ENCODE data around the gene ARID1B. TPM values are rescaled to one million over a fixed set of nuclear protein-coding genes. Genes with fewer than 3 reads are reported as not detected.

ARID1B gene
- total RNA-seq, 1 experiment from 2014 or later, result 35.6 TPM

GRCh38 chr6:156762547-156762946 lies 14.6 kb upstream of the ARID1B start:
- intact Hi-C loops (cut with micrococcal nuclease), result no loop called here
- H3K79me2 ChIP-seq (ENCODE audit: insufficient read depth, low read length), result no peaks in the 10 kb centered on the region
- BruUV-seq (replicated peaks), result no TSS peak
- ChIA-PET RAD21 (ENCODE audit: low non-redundant PET in 1 of 2, low total read pairs in 2 of 2, uncharacterized antibody in 2 of 2, unreplicated experiment in 2 of 2) (no interaction called here), POLR2A (no interaction called here), CTCF (interaction anchor here (1.2 kb wide), 1 partner anchor 11 kb away, joined by 3 read pairs; no protein-coding TSS in a partner anchor)
- no peaks in the 10 kb centered on the region for H3K27me3 ChIP-seq (ENCODE audit: insufficient read depth, low read length)
- H3K9ac ChIP-seq (ENCODE audit: low read length), result no peak overlapping the region
- no peak for ATAC-seq
- no peak overlapping the region for H2AFZ ChIP-seq (ENCODE audit: low read depth, low read length, poor library complexity, severe bottlenecking)
- H4K20me1 ChIP-seq (ENCODE audit: insufficient read depth), result no peaks in the 10 kb centered on the region
- no peak for DNase-seq (ENCODE audit: low read depth, low spot score)
- H3K4me1 ChIP-seq (ENCODE audit: control insufficient read depth in 1 of 2, insufficient read depth in 2 of 2, low read length in 2 of 2), result no peaks in the 10 kb centered on the region
- H3K4me2 ChIP-seq (ENCODE audit: low read length), result no peak overlapping the region
- H3K9me3 ChIP-seq (ENCODE audit: control insufficient read depth in 1 of 2, insufficient read depth in 1 of 2, low read depth in 1 of 2, low read length in 2 of 2), result no peaks in the 10 kb centered on the region
- H3K9me2 ChIP-seq (ENCODE audit: insufficient read depth), result no peaks in the 10 kb centered on the region
- no peak overlapping the region for H3K27ac ChIP-seq (ENCODE audit: low read depth, low read length)
- no peaks in the 10 kb centered on the region for H3K36me3 ChIP-seq (ENCODE audit: control insufficient read depth in 1 of 2, insufficient read depth in 2 of 2, low read length in 2 of 2)
- no peak overlapping the region for H3K4me3 ChIP-seq (replicated peaks in 1 of 2; ENCODE audit: low read depth in 1 of 2, low read length in 2 of 2)
- TF ChIP-seq JUND (IDR thresholded peaks at IDR 0.05) (no peak), SRF (IDR thresholded peaks at IDR 0.05; ENCODE audit: low read depth) (no peak), ELF1 (IDR thresholded peaks at IDR 0.05; ENCODE audit: borderline replicate concordance, low read depth) (no peak)

GRCh38 chr6:156765117-156765516 lies 12.1 kb upstream of the ARID1B start:
- H3K9me2 ChIP-seq (ENCODE audit: insufficient read depth), result no peaks in the 10 kb centered on the region
- CTCF ChIA-PET, result no interaction called here

More at GRCh38 chr6:156765117-156765516, 12.1 kb upstream of the ARID1B start:
- POLR2A ChIA-PET, result no interaction called here
- TF ChIP-seq JUND (IDR thresholded peaks at IDR 0.05) (no peak), EZH2phosphoT487 (IDR thresholded peaks at IDR 0.05; ENCODE audit: borderline replicate concordance) (no peak), MAX (IDR thresholded peaks at IDR 0.05) (no peak), ZNF274 (IDR thresholded peaks at IDR 0.05; ENCODE audit: low read depth, low read length) (no peak), CEBPB (IDR thresholded peaks at IDR 0.05; ENCODE audit: low read depth) (no peak), SRF (IDR thresholded peaks at IDR 0.05; ENCODE audit: low read depth) (no peak), ZBTB33 (IDR thresholded peaks at IDR 0.05; ENCODE audit: extremely low read depth, insufficient replicate concordance, low read length) (no peak), CBX3 (IDR thresholded peaks at IDR 0.05; ENCODE audit: low read depth) (no peak), ZFX (IDR thresholded peaks at IDR 0.05) (no peak), CTCF (IDR thresholded peaks at IDR 0.05 in 2 of 3, conservative IDR thresholded peaks at IDR 0.05 in 1 of 3; ENCODE audit: borderline replicate concordance in 1 of 3, insufficient read depth in 1 of 3, low read depth in 2 of 3, low read length in 2 of 3) (no peak), REST (IDR thresholded peaks at IDR 0.05; ENCODE audit: low read depth) (no peak), RAD21 (IDR thresholded peaks at IDR 0.05; ENCODE audit: low read depth) (no peak)
- H3K9me3 ChIP-seq (ENCODE audit: control insufficient read depth in 1 of 2, insufficient read depth in 1 of 2, low read depth in 1 of 2, low read length in 2 of 2), result no peaks in the 10 kb centered on the region
- H3K79me2 ChIP-seq (ENCODE audit: insufficient read depth, low read length), result no peaks in the 10 kb centered on the region
- H3K4me1 ChIP-seq (ENCODE audit: control insufficient read depth in 1 of 2, insufficient read depth in 2 of 2, low read length in 2 of 2), result no peaks in the 10 kb centered on the region
- ATAC-seq (no peak), DNase-seq (ENCODE audit: low read depth, low spot score) (no peak)
- BruUV-seq (replicated peaks), result no TSS peak
- no peaks in the 10 kb centered on the region for H3K36me3 ChIP-seq (ENCODE audit: control insufficient read depth in 1 of 2, insufficient read depth in 2 of 2, low read length in 2 of 2)
- H4K20me1 ChIP-seq (ENCODE audit: insufficient read depth), result no peaks in the 10 kb centered on the region
- no peak overlapping the region for H3K9ac ChIP-seq (ENCODE audit: low read length)
- no peak overlapping the region for H3K4me2 ChIP-seq (ENCODE audit: low read length)
- RAD21 ChIA-PET (ENCODE audit: low non-redundant PET in 1 of 2, low total read pairs in 2 of 2, uncharacterized antibody in 2 of 2, unreplicated experiment in 2 of 2), result no interaction called here
- no peak overlapping the region for H3K4me3 ChIP-seq (replicated peaks in 1 of 2; ENCODE audit: low read depth in 1 of 2, low read length in 2 of 2)
- no peak overlapping the region for H3K27ac ChIP-seq (ENCODE audit: low read depth, low read length)
- intact Hi-C loops (cut with micrococcal nuclease), result no loop called here
- no peak overlapping the region for H2AFZ ChIP-seq (ENCODE audit: low read depth, low read length, poor library complexity, severe bottlenecking)
- H3K27me3 ChIP-seq (ENCODE audit: insufficient read depth, low read length), result no peaks in the 10 kb centered on the region
